Natural killer cell (primary cell): ENCODE results near the gene KRT72. TPM values are rescaled to one million over a fixed set of nuclear protein-coding genes. Genes with fewer than 3 reads are reported as not detected.
A peak's percentile ranks its signal among the peaks of the same experiment; 100 is the strongest.

Experiments used
- ATAC-seq, 3 donors: fragments of 150-1000 bp in 2 of 3; fragments of 200-7000 bp in 1 of 3; cut with Tn5 transposase; 1 replicate in 1 of 3; 2 replicates in 2 of 3; pipeline ENCODE4 v1.10.0; 2021; ENCODE audit warnings: mild to moderate bottlenecking in 2 of 3, moderate library complexity in 2 of 3
- DNase-seq, 2 donors: peaks; one replicate each; pipeline versions ENCODE4 v3.0.0 to v3.0.0-alpha.2; 2013 to 2021; ENCODE audit warnings: mixed read lengths in 1 of 2
- H3K27ac ChIP-seq: one replicate; pipeline ENCODE4 v1.5.1; 2013; ENCODE audit warnings: mild to moderate bottlenecking, low read length
- H3K27me3 ChIP-seq: one replicate; pipeline ENCODE4 v1.6.1; 2013; ENCODE audit warnings: low read length; ENCODE audit not compliant: control insufficient read depth, insufficient read depth
- H3K36me3 ChIP-seq: one replicate; pipeline ENCODE4 v1.6.1; 2013; ENCODE audit warnings: low read length; ENCODE audit not compliant: control insufficient read depth, insufficient read depth
- H3K4me1 ChIP-seq: one replicate; pipeline ENCODE4 v1.6.1; 2013; ENCODE audit warnings: low read length; ENCODE audit not compliant: control insufficient read depth, insufficient read depth
- H3K4me3 ChIP-seq: one replicate; pipeline ENCODE4 v1.5.1; 2013; ENCODE audit warnings: low read length
- H3K9me3 ChIP-seq: one replicate; pipeline ENCODE4 v1.6.1; 2013; ENCODE audit warnings: low read length; ENCODE audit not compliant: control insufficient read depth, insufficient read depth
- H3K27ac Mint-ChIP-seq, 2 donors: one replicate each; pipeline ENCODE4 v1.8.0; 2022; ENCODE audit warnings: mild to moderate bottlenecking in 2 of 2, mixed read lengths in 2 of 2, moderate library complexity in 1 of 2
- H3K27me3 Mint-ChIP-seq, 2 donors: one replicate each; pipeline ENCODE4 v1.8.0; 2022; ENCODE audit warnings: low read depth in 2 of 2, mixed read lengths in 2 of 2
- H3K36me3 Mint-ChIP-seq: one replicate; pipeline ENCODE4 v1.8.0; 2022; ENCODE audit warnings: mixed read lengths
- H3K4me1 Mint-ChIP-seq, 2 donors: one replicate each; pipeline ENCODE4 v1.8.0; 2022; ENCODE audit warnings: mixed read lengths in 2 of 2
- H3K4me3 Mint-ChIP-seq: one replicate; pipeline ENCODE4 v1.8.0; 2022; ENCODE audit warnings: mild to moderate bottlenecking, moderate library complexity, mixed read lengths
- H3K9me3 Mint-ChIP-seq, 2 donors: one replicate each; pipeline ENCODE4 v1.8.0; 2022; ENCODE audit warnings: mixed read lengths in 2 of 2
- CTCF ChIP-seq: fragments of 200-600 bp; IDR thresholded peaks from one replicate; pipeline ENCODE4 v1.8.0; 2022; ENCODE audit warnings: antibody characterized with exemption
- WGBS: methylation state at CpG from one replicate; pipeline ENCODE4 v1.1.7; 2013; ENCODE audit warnings: missing lambda C conversion rate; ENCODE audit not compliant: insufficient coverage; 5-methylcytosine and 5-hydroxymethylcytosine counted together
- intact Hi-C: fragments of 100-400 bp; cut with micrococcal nuclease; formaldehyde crosslinking; loops from one replicate; pipeline ENCODE4 v1.14.2; 2022
- total RNA-seq, 4 donors: library from RNA; stranded (reverse); fragments of 120-200 nt in 1 of 4; gene quantifications; one replicate each; pipeline versions ENCODE4 v1.2.3 to v1.2.4, GENCODE V29; 2013 to 2022

Gene KRT72
- total RNA-seq, 3 donors from 2014 or later (not counting 1 experiment from before 2014, with no cell fraction given) = 21.9 to 136 (median 38.0) TPM

- no peak for DNase-seq
- no peaks in the 10 kb centered on the region for H3K36me3 Mint-ChIP-seq
- ATAC-seq = no peak
- H3K36me3 ChIP-seq = no peaks in the 10 kb centered on the region
- H3K9me3 ChIP-seq = peaks cover 3% of the 10 kb centered on the region
- no peak overlapping the region for H3K4me3 Mint-ChIP-seq
- H3K27ac ChIP-seq = no peak overlapping the region
- 87% methylated on average over 10 of the region's 10 CpGs for WGBS
- no peaks in the 10 kb centered on the region for H3K27me3 Mint-ChIP-seq
- peaks cover 42% of the 10 kb centered on the region for H3K4me1 ChIP-seq
- TF ChIP-seq CTCF = no peak
- H3K4me3 ChIP-seq = no peak overlapping the region
- H3K4me1 Mint-ChIP-seq = peaks cover 65 to 72% of the 10 kb centered on the region in 2 donors
- intact Hi-C loops = loop anchor here (2.0 kb wide), 2 partner anchors 57 to 85 kb away; no protein-coding TSS in a partner anchor
- H3K27me3 ChIP-seq = no peaks in the 10 kb centered on the region
- H3K9me3 Mint-ChIP-seq = no peaks in the 10 kb centered on the region
- H3K27ac Mint-ChIP-seq = peak overlapping the region; percentile 97 to 98
Observed at GRCh38 chr12:52643233-52644077, 42.2 kb upstream of the KRT72 start.

- H3K27me3 Mint-ChIP-seq = no peaks in the 10 kb centered on the region
- no peak for TF ChIP-seq CTCF
- 73% methylated on average over 3 of the region's 4 CpGs for WGBS
- intact Hi-C loops = no loop called here
- ATAC-seq = no peak
- Histone ChIP-seq H3K4me1 (peaks cover 42% of the 10 kb centered on the region), H3K9me3 (peaks cover 3% of the 10 kb centered on the region), H3K27ac (no peak overlapping the region), H3K27me3 (no peaks in the 10 kb centered on the region), H3K4me3 (no peak overlapping the region), H3K36me3 (no peaks in the 10 kb centered on the region)
- peak overlapping the region; percentile 83 to 98 for H3K27ac Mint-ChIP-seq
- H3K9me3 Mint-ChIP-seq = no peaks in the 10 kb centered on the region
- no peaks in the 10 kb centered on the region for H3K36me3 Mint-ChIP-seq
- peaks cover 58 to 63% of the 10 kb centered on the region in 2 donors for H3K4me1 Mint-ChIP-seq
- peak overlapping the region; percentile 42 for H3K4me3 Mint-ChIP-seq
- DNase-seq = no peak
Observed at GRCh38 chr12:52641468-52641867, 40.2 kb upstream of the KRT72 start.

GRCh38 chr12:52637299-52637698 is 36.0 kb upstream of the KRT72 start:
- Mint-ChIP-seq H3K27me3 (no peaks in the 10 kb centered on the region), H3K27ac (peak overlapping the region; percentile 76 to 79), H3K36me3 (no peaks in the 10 kb centered on the region), H3K9me3 (no peaks in the 10 kb centered on the region), H3K4me1 (peaks cover 60% of the 10 kb centered on the region in 2 donors), H3K4me3 (peak overlapping the region; percentile 61)
- TF ChIP-seq CTCF = no peak
- no peaks in the 10 kb centered on the region for H3K36me3 ChIP-seq
- H3K27me3 ChIP-seq = no peaks in the 10 kb centered on the region
- H3K4me3 ChIP-seq = no peak overlapping the region
- ATAC-seq (no peak), DNase-seq (no peak)
- WGBS = 91% methylated on average over 4 of the region's 4 CpGs
- intact Hi-C loops = no loop called here
- H3K27ac ChIP-seq = no peak overlapping the region
- no peaks in the 10 kb centered on the region for H3K9me3 ChIP-seq
- H3K4me1 ChIP-seq = peaks cover 24% of the 10 kb centered on the region
